HG03060 (cell line): ENCODE results near the gene PCCB.

Experiments used
- ATAC-seq: cut with Tn5 transposase; IDR thresholded peaks from one replicate; pipeline ENCODE4 v1.9.1; 2021; ENCODE audit warnings: low read depth, moderate number of reproducible peaks; ENCODE audit not compliant: unreplicated experiment

Gene PCCB

GRCh38 chr3:136378011-136378410 is 127.9 kb downstream of the PCCB start:
- no peak for ATAC-seq
